DMS153 treated with DMSO at 0.1 percent for 48 hours (cell line): ENCODE data around the gene BTBD3.

Experiments
- DNase-seq: peaks from one replicate; lab custom pipeline; 2025; ENCODE audit not compliant: unreplicated experiment; lab: John Stamatoyannopoulos, UW

Gene BTBD3

GRCh38 chr20:11965602-11966001 lies 47.9 kb downstream of the BTBD3 start:
- DNase-seq, result no peak

- DNase-seq, result no peak
Observed at GRCh38 chr20:11966186-11966585, 48.5 kb downstream of the BTBD3 start.

GRCh38 chr20:11970243-11970836 lies 52.6 kb downstream of the BTBD3 start:
- no peak for DNase-seq

- DNase-seq, result no peak
Observed at GRCh38 chr20:11972478-11972877, 54.8 kb downstream of the BTBD3 start.
